AML-193 (cell line): Measurements from ENCODE around the gene DLG2.

Source experiments
- DNase-seq, 2 experiments: peaks; one replicate each; lab custom pipeline; 2025; lab: John Stamatoyannopoulos, UW

The DLG2 gene

DNA sequence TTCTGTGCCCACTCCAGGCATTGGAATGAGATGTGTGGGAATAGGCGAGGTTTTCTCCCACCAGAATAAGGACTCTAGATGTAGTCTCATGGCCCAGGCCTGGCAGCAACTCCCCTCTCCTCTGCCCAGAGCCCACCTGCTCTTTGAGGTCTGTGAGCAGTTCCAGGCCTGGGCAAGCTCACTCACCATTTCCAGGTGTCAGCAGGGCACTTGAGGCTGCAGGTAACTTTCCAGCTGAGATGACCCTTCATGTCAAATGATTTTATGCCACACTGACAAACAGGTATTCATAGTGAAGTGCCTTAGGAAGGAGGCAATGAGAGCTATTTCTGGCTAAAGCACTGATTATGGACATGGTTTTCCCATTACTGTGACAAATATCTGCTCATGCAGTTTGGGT, 2217.7 kb downstream of the DLG2 start:
- DNase-seq: no peak

DNA sequence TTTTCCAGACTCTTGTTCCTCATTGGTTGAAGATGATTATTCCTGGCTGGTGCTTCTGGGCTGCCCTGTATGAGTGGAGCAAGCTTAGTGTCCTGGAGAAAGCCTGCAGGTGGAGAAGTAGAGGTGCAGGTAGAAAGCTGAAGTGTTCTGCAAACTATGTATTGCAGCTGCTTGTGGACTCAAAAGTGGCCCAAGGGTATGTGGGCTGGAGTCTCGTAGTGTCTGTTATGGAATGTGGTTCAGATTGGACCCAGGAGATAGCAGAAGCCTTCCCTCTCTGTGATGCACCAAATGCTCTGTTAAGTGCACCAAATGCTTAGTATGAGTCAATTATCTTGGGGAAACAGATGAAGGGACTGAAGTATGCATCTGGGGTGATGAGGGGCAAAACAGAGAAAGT, 2218.2 kb downstream of the DLG2 start:
- no peak for DNase-seq
